HG02610 (cell line): ENCODE results near the gene MRM2.

Experiments used
- ATAC-seq: cut with Tn5 transposase; IDR thresholded peaks from one replicate; pipeline ENCODE4 v1.9.1; 2021; ENCODE audit warnings: mild to moderate bottlenecking, moderate library complexity; ENCODE audit not compliant: unreplicated experiment

The MRM2 gene

DNA sequence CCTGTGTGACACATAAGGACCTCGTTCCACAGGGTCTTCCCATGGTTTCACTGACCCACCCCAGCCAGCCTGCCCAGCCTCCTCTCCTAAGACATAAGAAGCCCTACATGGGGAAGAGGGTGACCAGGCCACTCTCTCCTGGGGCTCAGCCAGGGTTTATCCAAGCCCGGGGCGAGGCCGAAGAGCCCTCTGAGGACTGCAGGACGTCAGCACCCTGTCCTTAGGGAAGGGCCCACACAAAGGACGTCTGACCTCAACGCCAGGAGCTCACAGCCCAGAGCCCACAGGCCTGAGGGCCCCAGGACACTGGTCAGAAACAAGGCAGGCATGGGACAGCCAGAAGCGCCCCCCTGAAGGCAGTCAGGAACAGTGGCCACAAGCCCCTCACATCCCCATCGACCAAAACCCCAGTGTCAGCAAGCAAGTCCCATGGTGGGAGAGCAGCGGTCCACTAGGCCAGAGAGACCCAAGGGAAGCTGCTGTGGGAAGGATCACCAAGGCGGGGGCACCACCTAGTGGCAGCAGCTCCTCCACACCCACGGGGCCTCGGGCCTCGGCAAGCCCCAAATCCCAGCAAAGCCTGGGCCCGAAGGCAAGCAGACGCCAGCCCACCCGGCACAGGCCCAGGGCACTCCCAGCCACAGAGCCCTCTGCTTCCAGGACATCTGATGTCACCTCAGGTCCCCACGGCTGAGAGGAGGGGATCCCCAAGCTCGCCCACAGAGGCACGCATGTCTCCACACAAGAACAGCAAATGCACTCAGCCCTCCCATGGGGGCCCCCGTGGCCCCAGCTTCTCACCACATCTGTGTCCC lies 32.7 kb downstream of the MRM2 start:
- peak; percentile 72 for ATAC-seq

GRCh38 chr7:2208712-2209111 lies 33.3 kb downstream of the MRM2 start:
- no peak for ATAC-seq

DNA sequence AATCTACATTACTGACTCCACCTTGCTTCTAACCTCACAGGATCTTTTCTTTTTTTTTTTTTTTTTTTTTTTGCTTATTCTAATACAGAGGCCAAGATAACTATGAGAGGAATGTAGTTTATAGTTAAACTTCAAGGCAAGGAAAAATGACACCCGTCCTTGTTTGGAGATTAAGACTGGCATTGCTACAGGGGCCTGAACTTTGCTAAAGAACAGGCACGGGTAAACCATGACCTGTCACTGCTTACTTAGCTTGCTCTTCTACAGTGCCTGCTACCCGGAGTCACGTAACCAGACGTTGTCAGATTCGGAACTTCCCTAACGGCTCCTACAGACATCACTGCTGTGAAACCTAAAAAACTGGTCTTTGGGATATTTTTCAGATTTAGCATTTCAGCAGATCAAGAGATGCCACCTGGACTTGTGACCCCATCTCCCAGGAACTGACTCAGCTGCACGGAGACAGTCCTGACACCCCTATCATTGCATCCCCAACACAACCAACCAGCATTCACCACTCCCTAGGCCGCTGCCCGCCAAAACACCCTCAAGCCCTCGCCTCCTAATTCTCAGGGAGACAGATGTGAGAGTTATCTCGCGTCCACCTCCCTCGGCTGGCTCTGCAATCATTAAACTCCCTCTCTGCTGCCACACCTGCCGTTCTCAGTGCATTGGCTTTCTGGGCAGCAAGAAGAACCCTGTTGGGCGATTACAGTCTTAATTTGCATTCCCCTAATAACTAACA lies 36.8 kb downstream of the MRM2 start:
- ATAC-seq, result no peak

GRCh38 chr7:2204446-2204845 lies 37.6 kb downstream of the MRM2 start:
- ATAC-seq, result no peak

- ATAC-seq, result no peak
Measured at GRCh38 chr7:2203766-2204300, 38.2 kb downstream of the MRM2 start.

GRCh38 chr7:2202901-2203765 lies 38.9 kb downstream of the MRM2 start:
- ATAC-seq, result no peak

DNA sequence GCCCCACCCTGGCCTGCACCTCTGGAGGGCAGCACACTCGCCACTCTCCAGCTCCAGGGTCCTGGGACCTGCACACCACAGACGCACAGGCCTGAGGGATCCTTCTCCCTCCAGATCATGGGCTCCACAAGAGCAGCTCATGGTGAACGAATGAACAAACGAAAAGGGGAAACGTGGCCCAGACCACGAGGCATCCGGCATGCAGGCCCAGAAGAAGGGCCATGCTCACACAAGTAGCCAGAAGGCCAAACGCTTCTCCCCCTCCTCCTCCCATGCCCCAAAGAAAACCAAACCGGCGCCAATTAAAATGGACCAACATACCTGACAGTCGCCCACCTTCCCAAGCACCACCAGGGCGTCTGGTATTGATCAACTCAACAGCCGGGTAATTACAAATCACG lies 39.6 kb downstream of the MRM2 start:
- ATAC-seq, result no peak

- ATAC-seq, result no peak
Measured at GRCh38 chr7:2201686-2202360, 40.2 kb downstream of the MRM2 start.

DNA sequence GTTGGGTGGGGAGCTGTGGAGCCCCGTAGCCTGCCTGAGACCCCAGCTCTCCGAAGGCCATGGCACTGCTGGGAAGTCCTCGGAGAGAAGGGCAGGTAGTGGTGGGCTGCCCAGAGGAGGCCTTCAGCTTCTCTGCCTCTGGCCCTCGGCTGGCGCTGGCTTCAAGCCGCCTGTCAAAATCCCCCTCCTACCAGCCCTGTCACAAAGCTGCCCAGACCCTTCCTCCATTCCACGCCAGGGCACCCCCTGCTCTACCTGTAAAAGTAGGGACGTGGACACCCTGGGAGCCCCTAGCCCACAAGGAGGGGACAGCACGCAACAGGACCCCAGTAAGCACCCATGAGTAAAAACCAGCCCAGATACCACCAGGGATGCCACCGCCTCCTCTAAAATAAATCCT lies 40.9 kb downstream of the MRM2 start:
- no peak for ATAC-seq

- no peak for ATAC-seq
Measured at GRCh38 chr7:2200584-2200980, 41.4 kb downstream of the MRM2 start.

GRCh38 chr7:2199956-2200583 lies 41.9 kb downstream of the MRM2 start:
- no peak for ATAC-seq

DNA sequence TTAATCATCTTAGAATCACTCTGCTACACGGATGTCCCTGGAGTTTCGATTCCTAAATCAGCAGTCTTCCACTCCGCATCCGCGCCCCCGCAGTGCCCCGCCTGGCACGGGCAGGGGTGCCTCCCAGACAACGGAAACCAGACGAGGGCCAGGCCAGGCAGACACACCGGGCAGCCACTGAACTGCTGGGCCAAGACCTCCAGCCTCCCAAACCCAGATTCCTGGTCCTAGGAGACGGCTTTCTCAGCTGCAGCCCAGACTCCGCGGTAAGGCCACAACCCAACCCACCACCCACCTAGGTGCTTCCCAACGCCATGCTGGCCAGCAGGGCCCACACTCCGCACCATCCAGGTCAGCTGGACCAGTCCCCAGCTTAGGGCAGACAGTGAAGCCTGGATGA lies 42.5 kb downstream of the MRM2 start:
- ATAC-seq, result no peak

DNA sequence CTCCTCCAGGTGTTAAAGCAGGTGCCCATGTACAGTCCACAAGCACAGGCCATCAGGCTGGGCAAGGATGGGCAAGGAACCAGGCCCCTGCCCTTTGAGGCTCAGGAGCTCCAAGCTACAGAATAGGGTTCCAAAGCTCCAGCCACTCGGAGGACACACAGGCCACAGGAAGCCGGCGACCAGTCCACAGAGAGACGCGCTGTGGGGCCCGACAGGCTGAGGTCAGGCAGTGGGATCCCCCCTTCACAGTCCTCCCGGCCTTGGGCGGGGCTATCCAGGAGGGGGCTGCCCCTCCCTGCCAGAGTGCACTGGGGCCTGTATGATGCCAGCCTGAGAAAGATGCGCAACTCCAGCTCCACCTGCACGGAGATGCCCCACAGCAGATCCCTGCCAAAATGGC lies 43.2 kb downstream of the MRM2 start:
- ATAC-seq, result no peak

DNA sequence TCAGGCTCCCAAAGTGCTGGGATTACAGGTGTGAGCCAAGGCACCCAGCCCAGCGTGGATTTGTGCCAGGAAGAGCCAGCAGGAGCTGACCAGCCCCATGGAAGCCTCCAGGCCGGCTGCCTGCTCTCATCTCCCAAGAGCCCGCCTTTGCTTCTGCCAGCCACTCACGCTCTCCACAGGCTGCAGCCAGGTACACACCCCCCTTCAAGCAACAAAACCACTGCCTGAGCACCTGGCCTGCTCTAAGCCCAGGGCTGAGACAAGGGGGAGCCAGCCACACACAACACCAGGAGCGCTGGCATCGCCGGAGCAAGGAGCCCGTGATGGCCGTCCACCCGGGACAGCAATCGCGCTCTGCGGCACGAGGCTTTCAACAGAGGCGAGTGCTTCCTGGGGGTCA lies 43.8 kb downstream of the MRM2 start:
- ATAC-seq, result no peak

DNA sequence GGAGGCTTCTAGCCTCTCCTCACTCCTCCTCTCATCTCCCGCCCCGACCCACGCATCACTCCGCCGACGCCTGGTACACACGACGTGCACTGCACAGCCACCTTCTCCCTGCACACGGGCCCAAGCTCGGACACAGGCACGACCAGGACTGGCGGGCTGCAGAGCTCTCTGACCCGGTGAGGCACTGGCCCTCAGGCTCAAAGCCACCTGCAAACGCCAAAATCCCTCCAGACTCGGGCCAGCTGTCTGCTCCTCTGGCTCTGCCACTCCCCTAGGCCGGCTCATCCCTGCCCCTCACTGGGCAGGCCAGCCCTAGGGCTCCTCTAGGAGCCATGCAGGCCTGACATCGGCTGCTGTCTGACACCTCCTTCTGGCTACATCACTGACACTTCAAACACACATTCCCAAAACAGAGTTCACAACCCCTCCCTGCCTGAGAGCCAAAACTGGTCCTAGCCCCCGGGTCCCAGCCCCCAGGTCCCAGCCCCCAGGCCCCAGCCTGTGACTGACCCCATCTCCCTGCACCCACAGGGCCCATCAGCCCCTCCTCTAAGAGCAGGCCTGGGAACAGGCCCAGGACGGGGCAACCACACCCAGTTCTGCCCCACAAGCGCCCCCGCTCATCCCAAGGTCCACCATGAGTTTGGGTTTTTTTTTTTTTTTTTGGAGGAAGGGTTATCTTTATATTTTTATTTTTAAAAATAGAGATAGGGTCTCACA lies 44.4 kb downstream of the MRM2 start:
- ATAC-seq, result no peak

DNA sequence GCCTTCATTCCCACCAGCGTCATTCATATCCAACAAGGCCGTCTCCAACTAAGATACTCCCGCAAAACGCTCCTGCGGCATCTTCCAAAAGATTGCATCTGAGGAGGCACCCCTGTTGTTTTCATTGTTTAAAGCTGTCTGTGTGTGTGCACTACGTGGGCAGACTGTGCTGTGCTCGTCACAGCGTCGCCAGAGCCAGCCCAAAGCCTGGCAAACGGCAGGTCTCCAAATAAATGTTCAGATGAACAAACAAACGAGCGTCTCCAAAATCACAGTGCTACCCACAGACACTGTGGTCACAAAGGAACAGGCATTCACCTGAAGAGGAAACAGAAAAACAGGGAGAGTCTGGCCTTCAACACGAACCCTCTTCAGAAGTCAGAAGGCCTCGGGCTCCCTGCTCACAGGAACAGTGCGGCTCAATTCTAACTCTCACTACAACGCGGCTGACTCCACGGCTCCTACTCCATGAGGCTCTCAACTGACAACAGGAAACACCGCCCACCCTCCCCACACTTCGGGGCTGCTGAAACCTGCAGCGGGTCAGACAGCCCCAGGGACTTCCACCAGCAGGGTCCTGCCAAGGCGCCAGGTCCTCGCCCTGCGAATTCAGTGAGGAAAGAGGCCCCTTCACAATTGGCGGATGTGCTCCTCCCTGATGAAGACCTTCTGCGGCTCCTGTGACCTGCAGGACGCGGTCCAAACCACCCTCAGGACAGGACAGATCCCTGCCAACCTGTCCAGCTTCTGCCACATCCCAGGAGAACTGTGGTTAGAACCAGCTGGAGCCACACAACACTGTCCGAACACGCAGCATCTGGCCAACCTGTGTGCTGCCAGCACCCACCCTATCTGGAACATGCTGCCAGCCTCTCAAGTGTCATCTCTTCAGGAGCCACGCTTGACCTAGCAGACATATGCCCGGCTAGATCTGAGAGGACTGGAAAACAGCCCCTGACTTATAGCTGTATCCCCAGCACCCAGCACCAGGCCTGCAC lies 45.3 kb downstream of the MRM2 start:
- ATAC-seq, result no peak

DNA sequence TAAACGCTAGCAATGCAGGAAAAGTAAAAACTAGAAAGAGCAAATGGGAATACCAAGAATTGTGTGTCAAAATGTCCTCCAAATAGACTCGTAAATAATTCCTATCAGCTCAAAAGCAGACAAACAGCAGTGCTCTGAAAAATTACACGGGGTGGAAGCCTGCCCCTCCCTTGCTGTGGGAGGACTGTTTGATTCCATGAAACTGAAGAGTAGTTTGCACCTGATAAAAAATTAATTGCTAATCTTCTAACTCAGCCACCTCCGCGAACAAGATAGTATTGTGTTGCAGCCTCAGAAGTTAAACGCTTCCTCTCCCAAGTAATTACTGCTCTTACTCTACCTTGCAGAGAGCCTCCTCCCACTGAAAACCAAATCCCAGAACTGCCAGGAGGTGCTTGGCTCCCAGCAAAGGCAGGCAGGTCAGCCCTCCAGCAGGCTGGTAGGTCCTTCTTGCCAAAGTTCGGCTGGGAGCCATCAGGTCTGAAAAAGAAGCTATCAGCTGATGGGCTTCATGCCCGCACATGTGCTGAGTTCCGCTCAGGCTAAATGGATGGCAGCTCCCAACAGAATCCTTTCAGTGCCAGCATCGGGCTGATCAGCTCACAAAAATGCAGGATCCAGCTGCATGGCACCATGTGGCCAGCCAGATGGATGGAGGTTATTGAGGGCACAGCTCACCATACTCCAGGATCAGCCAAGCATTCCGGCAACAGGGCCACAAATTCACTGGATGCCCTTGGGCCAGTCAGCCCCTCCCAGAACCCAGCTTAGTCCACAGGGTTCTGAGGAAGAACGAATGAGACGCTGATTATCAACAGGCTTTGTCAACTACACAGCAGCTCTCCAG lies 46.4 kb downstream of the MRM2 start:
- no peak for ATAC-seq
